Gastroesophageal sphincter (tissue), 4 donors: Measurements from ENCODE around the gene MYL12A. TPM values are rescaled to one million over a fixed set of nuclear protein-coding genes. Genes with fewer than 3 reads are reported as not detected.

ENCODE experiments used
- ATAC-seq: fragments of 150-250 bp; one replicate; pipeline ENCODE4 v1.9.1; 2016; ENCODE audit warnings: mild to moderate bottlenecking, moderate library complexity
- H3K27ac ChIP-seq, 4 donors: fragments of 200-600 bp; sonication (generic) in 3 of 4; 1 replicate in 3 of 4; 2 replicates in 1 of 4; pipeline ENCODE4 v1.5.1; 2016 to 2019
- H3K27me3 ChIP-seq: fragments of 200-600 bp; sonication (generic); one replicate; pipeline ENCODE4 v1.5.1; 2019
- H3K36me3 ChIP-seq, 2 donors: fragments of 200-600 bp; sonication (generic); one replicate each; pipeline ENCODE4 v1.5.1; 2019; ENCODE audit warnings: control low read depth in 1 of 2
- H3K4me1 ChIP-seq, 3 donors: fragments of 200-600 bp; sonication (generic); 1 replicate in 2 of 3; 2 replicates in 1 of 3; pipeline ENCODE4 v1.5.1; 2016 to 2019; ENCODE audit warnings: control low read depth in 2 of 3
- H3K4me3 ChIP-seq, 2 donors: fragments of 200-600 bp; sonication (generic); one replicate each; pipeline ENCODE4 v1.5.1; 2019; ENCODE audit warnings: mild to moderate bottlenecking in 1 of 2, moderate library complexity in 1 of 2
- H3K9me3 ChIP-seq, 3 donors: fragments of 200-600 bp; sonication (generic); one replicate each; pipeline ENCODE4 v1.5.1; 2017 to 2019; ENCODE audit warnings: control low read depth in 2 of 3
- EP300 ChIP-seq: sonication (generic); formaldehyde crosslinking; IDR thresholded peaks from one replicate; pipeline ENCODE4 v1.6.1; 2017; ENCODE audit warnings: antibody characterized with exemption, mild to moderate bottlenecking
- POLR2A ChIP-seq, 2 donors: fragments of 450-650 bp; IDR thresholded peaks; one replicate each; pipeline ENCODE4 v1.6.1; 2017; ENCODE audit warnings: antibody characterized with exemption in 2 of 2, mild to moderate bottlenecking in 2 of 2, moderate library complexity in 1 of 2
- POLR2AphosphoS5 ChIP-seq: sonication (generic); formaldehyde crosslinking; IDR thresholded peaks from one replicate; pipeline ENCODE4 v1.6.1; 2017; ENCODE audit warnings: antibody characterized with exemption
- WGBS, 2 donors: methylation state at CpG; one replicate each; pipeline ENCODE4 v1.1.5; 2018; ENCODE audit warnings: low coverage in 1 of 2; 5-methylcytosine and 5-hydroxymethylcytosine counted together
- total RNA-seq, 4 donors: library from RNA; depleted of rRNA; stranded (reverse); fragments of >200 nt; gene quantifications; one replicate each; pipeline ENCODE4 v1.1.0, GENCODE V29; 2016
- TF ChIP-seq, protein P1 (sequence below), 4 experiments: fragments of 200-600 bp in 2 of 4; fragments of 450-650 bp in 2 of 4; sonication (generic) in 1 of 4; IDR thresholded peaks; one replicate each; pipeline ENCODE4 v1.5.1; 2017 to 2019; ENCODE audit warnings: antibody characterized with exemption in 4 of 4, mild to moderate bottlenecking in 2 of 4, moderate library complexity in 2 of 4

Gene MYL12A
- total RNA-seq, 4 donors from 2014 or later, result 193 to 582 (median 307) TPM

DNA sequence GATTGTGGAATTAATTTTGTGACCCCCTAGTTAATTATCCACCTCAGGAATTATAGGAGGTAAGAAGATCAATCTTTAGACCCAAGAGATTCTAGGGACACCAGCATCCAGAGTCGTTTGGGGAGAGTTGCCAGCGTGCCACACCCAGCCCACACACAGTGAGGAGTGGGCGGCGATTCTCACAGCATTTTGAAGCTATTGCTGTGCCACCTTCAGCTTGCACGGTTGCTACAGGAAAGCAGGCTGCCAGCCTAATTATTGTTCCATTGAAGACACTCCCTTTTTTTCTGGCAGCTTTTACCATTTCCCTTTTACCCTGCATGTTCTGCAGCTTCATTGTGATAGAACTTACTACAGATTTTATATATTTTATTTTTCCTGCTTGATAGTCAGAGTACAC is 13.1 kb upstream of the MYL12A start:
- Histone ChIP-seq H3K36me3 (no peaks in the 10 kb centered on the region), H3K4me3 (no peak overlapping the region), H3K9me3 (no peaks in the 10 kb centered on the region), H3K27ac (no peak overlapping the region), H3K27me3 (no peaks in the 10 kb centered on the region), H3K4me1 (no peaks in the 10 kb centered on the region)
- no peak for ATAC-seq
- TF ChIP-seq, protein P1, sequence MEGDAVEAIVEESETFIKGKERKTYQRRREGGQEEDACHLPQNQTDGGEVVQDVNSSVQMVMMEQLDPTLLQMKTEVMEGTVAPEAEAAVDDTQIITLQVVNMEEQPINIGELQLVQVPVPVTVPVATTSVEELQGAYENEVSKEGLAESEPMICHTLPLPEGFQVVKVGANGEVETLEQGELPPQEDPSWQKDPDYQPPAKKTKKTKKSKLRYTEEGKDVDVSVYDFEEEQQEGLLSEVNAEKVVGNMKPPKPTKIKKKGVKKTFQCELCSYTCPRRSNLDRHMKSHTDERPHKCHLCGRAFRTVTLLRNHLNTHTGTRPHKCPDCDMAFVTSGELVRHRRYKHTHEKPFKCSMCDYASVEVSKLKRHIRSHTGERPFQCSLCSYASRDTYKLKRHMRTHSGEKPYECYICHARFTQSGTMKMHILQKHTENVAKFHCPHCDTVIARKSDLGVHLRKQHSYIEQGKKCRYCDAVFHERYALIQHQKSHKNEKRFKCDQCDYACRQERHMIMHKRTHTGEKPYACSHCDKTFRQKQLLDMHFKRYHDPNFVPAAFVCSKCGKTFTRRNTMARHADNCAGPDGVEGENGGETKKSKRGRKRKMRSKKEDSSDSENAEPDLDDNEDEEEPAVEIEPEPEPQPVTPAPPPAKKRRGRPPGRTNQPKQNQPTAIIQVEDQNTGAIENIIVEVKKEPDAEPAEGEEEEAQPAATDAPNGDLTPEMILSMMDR (IDR thresholded peaks at IDR 0.05), result no peak
- TF ChIP-seq POLR2AphosphoS5, result no peak
- TF ChIP-seq POLR2A (IDR thresholded peaks at IDR 0.05), result no peak
- no peak for TF ChIP-seq EP300
- WGBS, 2 donors, result 53 to 60% methylated on average over 5 of the region's 5 CpGs

DNA sequence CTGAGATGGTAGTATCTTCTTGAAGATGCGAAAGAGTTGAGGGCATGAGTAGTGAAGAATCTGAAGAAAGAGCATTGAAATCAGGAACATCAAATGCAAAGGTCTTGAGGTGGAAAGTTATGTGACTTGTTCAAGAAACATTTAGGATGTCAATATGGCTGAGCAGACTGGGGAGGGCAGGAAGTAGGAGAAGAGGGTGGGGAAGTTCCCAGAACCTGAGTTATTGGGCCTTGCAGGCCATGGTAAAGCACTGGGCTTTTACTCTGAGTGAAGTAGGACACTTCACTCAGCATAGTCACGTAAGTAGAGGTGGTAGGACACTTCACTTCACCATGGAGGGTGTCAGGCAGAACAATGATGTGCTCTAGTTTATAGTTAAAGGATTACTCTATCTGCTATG is 11.8 kb upstream of the MYL12A start:
- WGBS, 2 donors, result 91 to 100% methylated on average over 1 to 2 of the region's 2 CpGs
- Histone ChIP-seq H3K4me1 (no peaks in the 10 kb centered on the region), H3K27me3 (no peaks in the 10 kb centered on the region), H3K9me3 (no peaks in the 10 kb centered on the region), H3K36me3 (no peaks in the 10 kb centered on the region), H3K27ac (no peak overlapping the region), H3K4me3 (no peak overlapping the region)
- TF ChIP-seq POLR2A (IDR thresholded peaks at IDR 0.05) (no peak), EP300 (no peak), POLR2AphosphoS5 (no peak)
- TF ChIP-seq, protein P1 (IDR thresholded peaks at IDR 0.05), result no peak
- ATAC-seq, result no peak

DNA sequence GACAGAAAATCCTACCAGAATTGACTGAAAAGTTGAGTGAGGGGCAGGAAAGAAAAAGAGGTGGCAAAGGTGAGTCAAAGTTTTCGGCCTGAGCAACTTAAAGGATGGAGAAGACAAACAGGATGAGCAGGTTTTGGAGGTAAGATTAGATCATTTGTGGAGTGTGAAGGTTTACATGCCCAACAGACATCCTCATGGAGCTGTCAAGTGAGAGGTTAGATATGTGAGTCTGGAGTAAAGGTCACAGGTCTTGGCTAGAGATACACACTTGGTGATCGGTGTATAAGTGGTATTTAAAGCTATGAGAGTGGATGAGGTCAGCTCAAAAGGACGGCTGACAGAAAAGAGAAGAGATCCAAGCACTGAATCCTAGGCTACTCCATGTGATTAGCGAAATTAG is 11.1 kb upstream of the MYL12A start:
- no peak for TF ChIP-seq POLR2AphosphoS5
- TF ChIP-seq EP300, result no peak
- TF ChIP-seq POLR2A (IDR thresholded peaks at IDR 0.05), result no peak
- TF ChIP-seq, protein P1 (IDR thresholded peaks at IDR 0.05), result no peak
- H3K4me3 ChIP-seq, result no peak overlapping the region
- no peaks in the 10 kb centered on the region for H3K9me3 ChIP-seq
- ATAC-seq, result no peak
- H3K36me3 ChIP-seq, result no peaks in the 10 kb centered on the region
- no peaks in the 10 kb centered on the region for H3K27me3 ChIP-seq
- H3K27ac ChIP-seq, result no peak overlapping the region
- 85 to 87% methylated on average over 4 of the region's 4 CpGs for WGBS, 2 donors
- no peaks in the 10 kb centered on the region for H3K4me1 ChIP-seq

DNA sequence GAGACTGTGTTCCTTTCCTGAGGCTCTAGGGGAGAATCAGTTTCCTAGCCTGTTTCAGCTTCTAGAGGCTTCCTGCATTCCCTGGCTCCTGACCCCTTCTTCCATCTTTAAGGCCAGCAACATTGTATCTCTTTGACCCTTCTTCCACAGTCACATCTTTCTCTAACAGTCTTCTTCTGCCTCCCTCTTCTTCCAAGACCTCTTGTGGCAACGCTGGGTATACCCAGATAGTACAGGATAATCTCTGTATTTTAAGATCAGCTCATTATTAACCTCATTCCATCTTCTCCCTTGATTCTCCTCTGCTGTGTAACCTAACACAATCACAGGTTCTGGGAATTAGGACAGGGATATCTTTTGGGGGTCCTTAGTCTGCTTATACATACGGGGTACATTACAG is 8.9 kb upstream of the MYL12A start:
- Histone ChIP-seq H3K27ac (no peak overlapping the region), H3K4me1 (no peaks in the 10 kb centered on the region), H3K9me3 (no peaks in the 10 kb centered on the region), H3K27me3 (no peaks in the 10 kb centered on the region), H3K4me3 (no peak overlapping the region), H3K36me3 (no peaks in the 10 kb centered on the region)
- WGBS, 2 donors, result 100% methylated on average over 1 to 2 of the region's 2 CpGs
- ATAC-seq, result no peak
- no peak for TF ChIP-seq POLR2AphosphoS5

DNA sequence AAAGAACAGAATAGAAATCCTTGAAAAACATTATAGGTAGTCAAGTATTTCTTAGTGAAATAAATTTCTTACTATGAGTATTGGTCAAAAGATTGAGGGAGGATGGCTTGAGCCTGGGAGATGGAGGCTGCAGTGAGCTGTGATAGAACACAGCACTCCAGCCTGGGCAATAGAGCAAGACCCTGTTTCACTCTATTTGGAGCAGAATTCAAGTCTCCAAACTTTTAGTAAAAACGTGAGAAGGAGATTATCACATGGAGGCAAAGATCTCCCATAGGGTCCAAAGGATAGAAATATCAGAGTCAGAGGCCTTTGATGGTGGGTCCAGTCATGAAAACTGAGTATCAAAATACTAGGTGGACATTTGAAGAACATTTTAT is 2.4 kb upstream of the MYL12A start:
- ATAC-seq, result no peak
- Histone ChIP-seq H3K27me3 (no peaks in the 10 kb centered on the region), H3K4me3 (peak overlapping the region in 1 of 2 donors; percentile 97), H3K9me3 (no peaks in the 10 kb centered on the region), H3K36me3 (peaks cover 0 to 8% of the 10 kb centered on the region in 2 donors), H3K27ac (peak overlapping the region in 1 of 4 donors; percentile 100), H3K4me1 (peaks cover under 1 to 47% (median 5%) of the 10 kb centered on the region in 3 donors)
- TF ChIP-seq POLR2A (IDR thresholded peaks at IDR 0.05), result no peak
- no peak for TF ChIP-seq POLR2AphosphoS5
- TF ChIP-seq EP300, result no peak
- TF ChIP-seq, protein P1 (IDR thresholded peaks at IDR 0.05), result no peak
- WGBS, 2 donors, result 58 to 73% methylated on average over 1 of the region's 1 CpG
